Trophoblast cell (in vitro differentiated cells and primary cell): ENCODE results near the gene RAB36.

Source experiments
- DNase-seq, 2 donors: peaks; one replicate each; pipeline ENCODE4 v3.0.0-alpha.2; 2016
- H2AFZ ChIP-seq: 2 replicates; pipeline ENCODE4 v1.6.1; 2013; ENCODE audit warnings: low read length, moderate library complexity, mild to moderate bottlenecking; ENCODE audit not compliant: insufficient read depth, poor library complexity
- H2AK5ac ChIP-seq: 2 replicates; pipeline ENCODE4 v1.6.1; 2013; ENCODE audit warnings: mild to moderate bottlenecking, low read length
- H2BK120ac ChIP-seq: 2 replicates; pipeline ENCODE4 v1.6.1; 2013; ENCODE audit warnings: low read length, mild to moderate bottlenecking, moderate library complexity; ENCODE audit not compliant: insufficient read depth, poor library complexity
- H2BK12ac ChIP-seq: 2 replicates; pipeline ENCODE4 v1.6.1; 2013; ENCODE audit warnings: mild to moderate bottlenecking, low read length, moderate library complexity
- H2BK5ac ChIP-seq: 2 replicates; pipeline ENCODE4 v1.6.1; 2013; ENCODE audit warnings: low read length, low read depth, moderate library complexity, mild to moderate bottlenecking; ENCODE audit not compliant: poor library complexity
- H3K14ac ChIP-seq: 2 replicates; pipeline ENCODE4 v1.6.1; 2013; ENCODE audit warnings: mild to moderate bottlenecking, low read length
- H3K18ac ChIP-seq: 2 replicates; pipeline ENCODE4 v1.6.1; 2013; ENCODE audit warnings: mild to moderate bottlenecking, low read length
- H3K23ac ChIP-seq: 2 replicates; pipeline ENCODE4 v1.6.1; 2013; ENCODE audit warnings: low read length
- H3K27ac ChIP-seq: 2 replicates; pipeline ENCODE4 v1.5.1; 2013; ENCODE audit warnings: low read depth, mild to moderate bottlenecking, inconsistent platforms, low read length, moderate library complexity
- H3K27me3 ChIP-seq: 2 replicates; pipeline ENCODE4 v1.6.1; 2013; ENCODE audit warnings: inconsistent platforms, mild to moderate bottlenecking, low read length, moderate library complexity; ENCODE audit not compliant: insufficient read depth
- H3K36me3 ChIP-seq, 2 experiments: 1 replicate in 1 of 2; 2 replicates in 1 of 2; pipeline ENCODE4 v1.6.1; 2013; ENCODE audit warnings: low read length in 2 of 2, mild to moderate bottlenecking in 2 of 2, moderate library complexity in 1 of 2; ENCODE audit not compliant: insufficient read depth in 2 of 2, control insufficient read depth in 1 of 2
- H3K4ac ChIP-seq: 2 replicates; pipeline ENCODE4 v1.6.1; 2013; ENCODE audit warnings: low read depth, mild to moderate bottlenecking, low read length, moderate library complexity
- H3K4me1 ChIP-seq, 2 experiments: 1 replicate in 1 of 2; 2 replicates in 1 of 2; pipeline ENCODE4 v1.6.1; 2013; ENCODE audit warnings: low read length in 2 of 2, mild to moderate bottlenecking in 2 of 2, moderate library complexity in 1 of 2; ENCODE audit not compliant: insufficient read depth in 2 of 2, control insufficient read depth in 1 of 2
- H3K4me2 ChIP-seq: 2 replicates; pipeline ENCODE4 v1.6.1; 2013; ENCODE audit warnings: inconsistent platforms, mild to moderate bottlenecking, low read length, moderate library complexity
- H3K4me3 ChIP-seq: 2 replicates; pipeline ENCODE4 v1.5.1; 2013; ENCODE audit warnings: mild to moderate bottlenecking, low read depth, low read length, inconsistent platforms
- H3K79me1 ChIP-seq: one replicate; pipeline ENCODE4 v1.6.1; 2013; ENCODE audit warnings: low read length
- H3K79me2 ChIP-seq: 2 replicates; pipeline ENCODE4 v1.6.1; 2013; ENCODE audit warnings: low read length, mild to moderate bottlenecking; ENCODE audit not compliant: control insufficient read depth, insufficient read depth, poor library complexity
- H3K9ac ChIP-seq: 2 replicates; pipeline ENCODE4 v1.6.1; 2013; ENCODE audit warnings: mild to moderate bottlenecking, low read length
- H3K9me3 ChIP-seq: 2 replicates; pipeline ENCODE4 v1.6.1; 2013; ENCODE audit warnings: low read depth, mild to moderate bottlenecking, control low read depth, inconsistent platforms, low read length; ENCODE audit not compliant: insufficient read depth
- H4K12ac ChIP-seq: 2 replicates; pipeline ENCODE4 v1.6.1; 2013; ENCODE audit warnings: low read depth, mild to moderate bottlenecking, low read length, moderate library complexity
- H4K8ac ChIP-seq: 2 replicates; pipeline ENCODE4 v1.6.1; 2013; ENCODE audit warnings: low read depth, mild to moderate bottlenecking, low read length, moderate library complexity
- H4K91ac ChIP-seq: one replicate; pipeline ENCODE4 v1.6.1; 2013; ENCODE audit warnings: low read depth, mild to moderate bottlenecking, low read length, moderate library complexity
- WGBS: extraction: QIAGEN DNeasy Blood & Tissue Kit; methylation state at CpG from one replicate; pipeline ENCODE4 v1.1.7; 2013; ENCODE audit warnings: missing lambda C conversion rate; ENCODE audit not compliant: insufficient read length, insufficient coverage; ENCODE audit errors: extremely low coverage; 5-methylcytosine and 5-hydroxymethylcytosine counted together

RAB36 gene

DNA sequence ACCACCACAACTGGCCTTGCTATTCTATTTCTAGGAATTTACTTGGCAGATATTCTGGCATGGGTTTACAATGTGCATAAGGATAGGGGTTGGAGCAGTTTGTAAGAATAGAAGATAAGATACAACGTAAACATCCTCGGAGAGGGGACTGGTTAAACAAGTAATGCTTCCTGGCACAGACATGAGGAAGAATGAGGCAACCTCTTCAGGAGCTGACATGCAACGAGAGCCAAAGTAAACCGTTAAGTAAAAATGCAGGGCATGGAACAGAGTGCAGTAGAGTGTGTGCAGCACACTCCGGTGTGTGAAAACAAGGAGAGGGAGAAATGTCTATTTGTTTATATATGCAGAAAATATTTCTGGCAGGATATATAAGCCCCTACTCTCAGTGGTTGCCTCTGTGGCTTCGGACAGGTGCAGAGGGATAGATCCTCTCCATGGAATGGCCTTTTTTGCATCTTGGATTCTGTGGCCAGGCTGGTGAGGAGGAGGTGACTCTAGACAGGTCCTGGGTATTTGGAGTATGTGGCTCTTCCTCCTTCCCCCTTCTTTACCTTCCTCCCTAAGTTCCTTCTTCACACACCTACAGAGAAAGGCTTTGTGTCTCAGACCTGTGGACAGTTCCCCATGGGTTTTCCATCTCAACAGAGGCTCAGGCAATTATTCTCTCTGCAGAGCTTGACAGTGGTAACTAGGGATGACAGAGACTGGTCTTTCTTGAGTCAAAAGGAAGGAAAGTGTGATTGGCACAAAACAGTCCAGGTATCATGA lies 2.5 kb downstream of the RAB36 start:
- Histone ChIP-seq H3K27me3 (no peaks in the 10 kb centered on the region), H3K36me3 (no peaks in the 10 kb centered on the region), H2BK12ac (no peak overlapping the region), H3K23ac (no peak overlapping the region), H2BK5ac (no peak overlapping the region), H4K8ac (no peak overlapping the region), H3K4me2 (no peak overlapping the region), H3K14ac (no peak overlapping the region), H3K4me3 (no peak overlapping the region), H4K91ac (no peak overlapping the region), H3K9me3 (peaks cover 2% of the 10 kb centered on the region), H3K9ac (no peak overlapping the region), H3K79me2 (no peaks in the 10 kb centered on the region), H2BK120ac (no peak overlapping the region), H3K4me1 (peaks cover 12 to 21% of the 10 kb centered on the region in 2 experiments), H3K27ac (no peak overlapping the region), H4K12ac (no peak overlapping the region), H2AFZ (no peak overlapping the region), H3K4ac (no peak overlapping the region), H3K18ac (no peak overlapping the region), H3K79me1 (peaks cover 2% of the 10 kb centered on the region), H2AK5ac (no peak overlapping the region)
- DNase-seq: peak; percentile 67 to 90
- no CpG with 5 or more reads among the region's 6 CpGs for WGBS

DNA sequence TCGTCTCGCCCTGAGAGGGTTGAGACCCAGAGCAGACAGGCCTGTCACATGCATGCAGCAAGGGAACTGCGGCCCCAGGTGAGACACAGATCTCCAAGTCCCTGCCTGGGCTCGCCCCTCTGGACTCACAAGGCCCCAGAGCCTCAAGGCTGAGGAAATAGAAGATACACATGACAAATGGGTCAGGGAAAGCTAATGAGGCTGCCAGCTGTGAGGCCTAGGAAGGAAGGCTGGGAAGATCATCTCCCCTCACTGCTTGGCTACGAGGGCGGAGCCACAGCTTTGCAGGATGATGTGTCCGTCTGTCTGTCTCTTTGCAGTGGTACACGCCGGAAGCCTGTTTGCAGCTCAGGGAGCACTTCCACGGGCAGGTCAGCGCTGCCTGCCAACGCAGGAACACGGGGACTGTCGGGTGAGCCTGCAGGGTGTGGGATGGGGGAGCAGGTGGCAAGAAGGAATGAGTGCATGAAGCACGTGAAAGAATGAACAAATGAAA lies 4.5 kb downstream of the RAB36 start:
- Histone ChIP-seq H3K23ac (peak overlapping the region; percentile 52), H3K4me2 (no peak overlapping the region), H2BK120ac (no peak overlapping the region), H3K4me1 (peaks cover 13 to 21% of the 10 kb centered on the region in 2 experiments), H3K27me3 (no peaks in the 10 kb centered on the region), H4K12ac (no peak overlapping the region), H3K9me3 (peaks cover 2% of the 10 kb centered on the region), H4K8ac (no peak overlapping the region), H3K79me2 (no peaks in the 10 kb centered on the region), H2BK12ac (no peak overlapping the region), H3K9ac (no peak overlapping the region), H2BK5ac (no peak overlapping the region), H3K18ac (no peak overlapping the region), H3K14ac (peak overlapping the region; percentile 33), H3K79me1 (peaks cover 4% of the 10 kb centered on the region), H3K4me3 (peak overlapping the region; percentile 30), H3K36me3 (no peaks in the 10 kb centered on the region), H3K27ac (no peak overlapping the region), H2AK5ac (no peak overlapping the region), H4K91ac (no peak overlapping the region), H2AFZ (no peak overlapping the region), H3K4ac (no peak overlapping the region)
- no peak for DNase-seq
- no CpG with 5 or more reads among the region's 15 CpGs for WGBS

DNA sequence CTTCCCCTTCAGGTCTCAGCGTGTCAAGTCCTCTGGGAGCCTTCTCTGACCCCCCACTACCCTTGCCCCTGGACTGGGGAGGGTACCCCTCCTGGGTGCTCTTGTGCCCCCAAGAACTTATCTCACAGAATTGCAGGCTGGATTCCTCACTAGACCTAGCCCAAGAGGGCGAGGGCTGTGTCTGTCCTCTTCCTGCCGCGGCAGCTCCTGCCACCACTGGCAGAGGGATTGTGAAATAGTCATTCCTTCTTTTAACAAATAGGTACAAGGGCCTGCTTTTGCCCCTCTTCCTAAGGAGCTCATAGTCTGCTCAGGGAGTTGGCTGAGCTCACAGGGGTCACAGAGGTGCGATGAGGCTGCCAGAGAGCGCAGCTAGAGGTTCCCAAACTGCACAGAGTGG lies 5.5 kb downstream of the RAB36 start:
- Histone ChIP-seq H3K14ac (no peak overlapping the region), H2BK12ac (no peak overlapping the region), H2BK5ac (no peak overlapping the region)

DNA sequence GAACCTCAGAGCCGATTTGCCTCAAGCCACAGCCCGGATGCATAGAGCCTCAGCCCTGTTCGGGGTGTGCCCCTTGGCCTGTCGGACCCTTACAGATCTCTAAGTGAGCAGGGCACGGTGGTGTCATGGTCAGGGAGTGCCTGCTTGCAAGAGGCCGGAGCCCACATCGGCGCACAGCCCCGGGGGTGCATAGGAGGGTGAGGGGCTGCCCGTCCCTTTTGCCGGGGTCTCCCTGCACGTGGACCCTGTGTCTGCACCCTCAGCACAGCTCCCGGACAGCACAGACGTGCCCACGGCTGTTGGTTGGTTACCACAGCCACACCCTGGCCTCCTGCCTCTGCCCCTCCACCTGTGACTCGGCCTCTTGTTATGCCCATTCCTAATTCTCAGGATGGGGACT lies 6.5 kb downstream of the RAB36 start:
- Histone ChIP-seq H2AFZ (no peak overlapping the region), H2BK12ac (no peak overlapping the region), H3K79me2 (no peaks in the 10 kb centered on the region), H4K91ac (no peak overlapping the region), H3K27ac (no peak overlapping the region), H3K79me1 (peaks cover 4% of the 10 kb centered on the region), H2BK5ac (no peak overlapping the region), H3K36me3 (no peaks in the 10 kb centered on the region), H3K4me2 (no peak overlapping the region), H3K4me3 (no peak overlapping the region), H4K8ac (no peak overlapping the region), H2AK5ac (no peak overlapping the region), H4K12ac (no peak overlapping the region), H3K4ac (no peak overlapping the region), H3K18ac (no peak overlapping the region), H3K9me3 (peaks cover 2% of the 10 kb centered on the region), H3K9ac (no peak overlapping the region), H3K27me3 (no peaks in the 10 kb centered on the region), H3K23ac (no peak overlapping the region), H3K14ac (no peak overlapping the region), H2BK120ac (no peak overlapping the region), H3K4me1 (peaks cover 5 to 17% of the 10 kb centered on the region in 2 experiments)
- no peak for DNase-seq
- WGBS: no CpG with 5 or more reads among the region's 16 CpGs

More for the DNA sequence above, 5.5 kb downstream of the RAB36 start:
- H3K18ac ChIP-seq: no peak overlapping the region
- H3K79me1 ChIP-seq: peaks cover 3% of the 10 kb centered on the region
- peak in 1 of 2 donors; percentile 5 for DNase-seq
- peaks cover 6 to 16% of the 10 kb centered on the region in 2 experiments for H3K4me1 ChIP-seq
- no peak overlapping the region for H3K27ac ChIP-seq
- no peaks in the 10 kb centered on the region for H3K79me2 ChIP-seq
- no peak overlapping the region for H4K91ac ChIP-seq
- peaks cover 2% of the 10 kb centered on the region for H3K9me3 ChIP-seq
- no peak overlapping the region for H2AFZ ChIP-seq
- H3K27me3 ChIP-seq: no peaks in the 10 kb centered on the region
- H3K23ac ChIP-seq: no peak overlapping the region
- no CpG with 5 or more reads among the region's 6 CpGs for whole genome bisulfite sequencing
- H3K4ac ChIP-seq: no peak overlapping the region
- H2BK120ac ChIP-seq: no peak overlapping the region
- no peak overlapping the region for H3K4me2 ChIP-seq
- H2AK5ac ChIP-seq: no peak overlapping the region
- H3K9ac ChIP-seq: no peak overlapping the region
- H4K12ac ChIP-seq: no peak overlapping the region
- H3K4me3 ChIP-seq: no peak overlapping the region
- no peaks in the 10 kb centered on the region for H3K36me3 ChIP-seq
- H4K8ac ChIP-seq: no peak overlapping the region
